Measurements from ENCODE around the gene CNPY1. TPM values are rescaled to one million over a fixed set of nuclear protein-coding genes. Genes with fewer than 3 reads are reported as not detected.
"Not testable (repeated sequence)": the region's sequence is repeated elsewhere in the genome, so short reads cannot be mapped to it uniquely, and the experiment has no call there.

The CNPY1 gene
- not detected for total RNA-seq
- not detected for polyA plus RNA-seq
- not detected for total RNA-seq

DNA sequence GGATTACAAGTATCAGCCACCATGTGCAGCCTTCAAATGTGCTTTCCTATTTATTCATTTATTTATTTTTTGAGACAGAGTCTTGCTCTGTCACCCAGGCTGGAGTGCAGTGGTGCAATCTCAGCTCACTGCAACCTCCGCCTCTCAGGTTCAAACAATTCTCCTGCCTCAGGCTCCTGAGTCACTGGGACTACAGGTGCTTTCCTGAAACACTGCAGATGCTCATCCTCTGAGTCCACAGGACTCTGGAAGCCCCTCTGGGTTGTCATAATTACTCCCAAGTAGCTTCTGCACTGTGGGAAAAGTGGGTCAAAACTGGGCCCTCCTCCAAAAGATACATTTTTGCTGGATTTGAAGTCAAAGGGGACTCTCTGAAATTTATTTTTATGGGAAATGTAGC, at the start of gene CNPY1:
Gene CNPY1 (minus strand): TSS at position 111 of the 400 bp plus-strand sequence. CDS start 630 bp downstream, outside the sequence.
- H3K27ac ChIP-seq (ENCODE audit: low read depth, low read length); CTCF ChIA-PET; H3K9me3 ChIP-seq (ENCODE audit: control insufficient read depth in 2 of 3, low read length in 3 of 3); ATAC-seq; H3K27me3 ChIP-seq (ENCODE audit: control insufficient read depth in 2 of 2, insufficient read depth in 2 of 2, low read length in 2 of 2); H3K4me3 Mint-ChIP-seq; H3K9me3 Mint-ChIP-seq; DNase-seq; H3K4me1 ChIP-seq (ENCODE audit: control insufficient read depth in 2 of 2, insufficient read depth in 2 of 2, low read length in 2 of 2); H3K36me3 Mint-ChIP-seq; H3K27ac Mint-ChIP-seq; H3K27me3 Mint-ChIP-seq; H3K36me3 ChIP-seq (ENCODE audit: control insufficient read depth in 2 of 3, insufficient read depth in 3 of 3, low read length in 3 of 3); intact Hi-C loops (cut with micrococcal nuclease); H3K4me1 Mint-ChIP-seq; H3K4me3 ChIP-seq (ENCODE audit: low read length); POLR2A ChIA-PET: not testable (repeated sequence)

DNA sequence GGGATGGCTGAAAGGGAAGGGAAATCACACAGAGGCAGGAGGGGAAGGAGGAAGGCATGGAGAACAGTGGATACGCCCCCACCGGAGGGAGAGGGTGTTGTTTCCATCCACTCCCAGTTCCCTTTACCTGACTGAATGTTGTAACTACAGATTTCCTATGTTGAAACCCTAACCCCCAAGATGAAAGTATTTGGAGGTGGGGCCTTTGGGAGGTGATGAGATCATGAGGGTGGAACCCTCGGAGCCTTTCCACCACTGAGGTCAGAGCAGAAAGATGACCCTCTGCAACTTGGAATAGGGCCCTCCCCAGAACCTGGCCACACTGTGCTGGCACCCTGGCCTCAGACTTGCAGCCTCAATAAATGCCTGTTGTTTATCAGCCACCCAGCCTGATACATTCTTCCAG, 48.6 kb upstream of the CNPY1 start:
- intact Hi-C loops (cut with micrococcal nuclease), result loop anchor here in 1 of 2 donors (5.0 to 10.0 kb wide), 2 partner anchors 90 to 668 kb away; no protein-coding TSS in a partner anchor
- no peak overlapping the region for H3K27ac ChIP-seq (ENCODE audit: low read depth, low read length)
- Mint-ChIP-seq H3K36me3 (no peaks in the 10 kb centered on the region), H3K4me3 (no peak overlapping the region), H3K9me3 (no peaks in the 10 kb centered on the region), H3K27ac (no peak overlapping the region), H3K27me3 (peaks cover 15 to 34% (median 20%) of the 10 kb centered on the region in 5 donors), H3K4me1 (peaks cover 0 to 15% (median 5%) of the 10 kb centered on the region in 7 donors)
- ATAC-seq, result no peak
- CTCF ChIA-PET, result interaction anchor here (1.1 to 2.2 kb wide), 2 partner anchors 9 to 172 kb away, joined by 5 to 10 read pairs; no protein-coding TSS in a partner anchor
- H3K27me3 ChIP-seq (ENCODE audit: control insufficient read depth in 2 of 2, insufficient read depth in 2 of 2, low read length in 2 of 2), result no peaks in the 10 kb centered on the region
- no peaks in the 10 kb centered on the region for H3K4me1 ChIP-seq (ENCODE audit: control insufficient read depth in 2 of 2, insufficient read depth in 2 of 2, low read length in 2 of 2)
- no peaks in the 10 kb centered on the region for H3K9me3 ChIP-seq (ENCODE audit: control insufficient read depth in 2 of 3, low read length in 3 of 3)
- POLR2A ChIA-PET, result no interaction called here
- DNase-seq, result no peak
- H3K36me3 ChIP-seq (ENCODE audit: control insufficient read depth in 2 of 3, insufficient read depth in 3 of 3, low read length in 3 of 3), result no peaks in the 10 kb centered on the region
- H3K4me3 ChIP-seq (ENCODE audit: low read length), result no peak overlapping the region

DNA sequence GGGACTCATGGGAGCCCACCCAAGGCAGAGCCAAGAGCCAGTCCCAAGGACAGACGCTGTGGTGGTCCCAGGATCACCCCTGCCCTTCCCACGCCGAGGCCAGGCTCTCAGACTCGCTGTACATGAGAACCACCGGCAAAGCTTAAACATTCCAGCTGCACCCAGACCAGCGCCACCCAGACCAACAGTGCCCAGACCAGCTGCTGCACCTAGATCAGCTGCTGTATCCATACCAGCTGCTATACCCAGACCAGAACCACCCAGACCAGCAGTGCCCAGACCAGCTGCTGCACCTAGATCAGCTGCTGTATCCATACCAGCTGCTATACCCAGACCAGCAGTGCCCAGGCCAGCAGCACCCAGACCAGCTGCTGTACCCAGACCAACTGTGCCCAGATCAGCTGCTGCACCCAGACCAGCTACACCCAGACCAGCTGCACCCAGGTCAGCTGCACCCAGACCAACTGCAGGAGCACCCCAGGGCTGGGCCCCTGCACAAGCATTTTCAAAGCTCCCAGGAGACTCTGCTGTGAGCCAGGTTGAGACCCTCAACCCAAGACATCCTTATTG, 47.9 kb upstream of the CNPY1 start:
- Mint-ChIP-seq H3K4me3 (no peak overlapping the region), H3K27ac (no peak overlapping the region), H3K4me1 (peaks cover 0 to 14% (median 5%) of the 10 kb centered on the region in 7 donors), H3K27me3 (peaks cover 10 to 26% (median 13%) of the 10 kb centered on the region in 5 donors), H3K36me3 (no peaks in the 10 kb centered on the region), H3K9me3 (no peaks in the 10 kb centered on the region)
- intact Hi-C loops (cut with micrococcal nuclease), result loop anchor here in 1 of 2 donors (10.0 kb wide), 1 partner anchor 91 kb away; no protein-coding TSS in a partner anchor
- CTCF ChIA-PET, result interaction anchor here (1.1 to 2.2 kb wide), 2 partner anchors 10 to 173 kb away, joined by 5 to 10 read pairs; no protein-coding TSS in a partner anchor
- no peak for DNase-seq
- no peaks in the 10 kb centered on the region for H3K36me3 ChIP-seq (ENCODE audit: control insufficient read depth in 2 of 3, insufficient read depth in 3 of 3, low read length in 3 of 3)
- H3K4me3 ChIP-seq (ENCODE audit: low read length), result no peak overlapping the region
- POLR2A ChIA-PET, result no interaction called here
- H3K9me3 ChIP-seq (ENCODE audit: control insufficient read depth in 2 of 3, low read length in 3 of 3), result no peaks in the 10 kb centered on the region
- no peak overlapping the region for H3K27ac ChIP-seq (ENCODE audit: low read depth, low read length)
- ATAC-seq, result no peak
- H3K4me1 ChIP-seq (ENCODE audit: control insufficient read depth in 2 of 2, insufficient read depth in 2 of 2, low read length in 2 of 2), result no peaks in the 10 kb centered on the region
- no peaks in the 10 kb centered on the region for H3K27me3 ChIP-seq (ENCODE audit: control insufficient read depth in 2 of 2, insufficient read depth in 2 of 2, low read length in 2 of 2)

DNA sequence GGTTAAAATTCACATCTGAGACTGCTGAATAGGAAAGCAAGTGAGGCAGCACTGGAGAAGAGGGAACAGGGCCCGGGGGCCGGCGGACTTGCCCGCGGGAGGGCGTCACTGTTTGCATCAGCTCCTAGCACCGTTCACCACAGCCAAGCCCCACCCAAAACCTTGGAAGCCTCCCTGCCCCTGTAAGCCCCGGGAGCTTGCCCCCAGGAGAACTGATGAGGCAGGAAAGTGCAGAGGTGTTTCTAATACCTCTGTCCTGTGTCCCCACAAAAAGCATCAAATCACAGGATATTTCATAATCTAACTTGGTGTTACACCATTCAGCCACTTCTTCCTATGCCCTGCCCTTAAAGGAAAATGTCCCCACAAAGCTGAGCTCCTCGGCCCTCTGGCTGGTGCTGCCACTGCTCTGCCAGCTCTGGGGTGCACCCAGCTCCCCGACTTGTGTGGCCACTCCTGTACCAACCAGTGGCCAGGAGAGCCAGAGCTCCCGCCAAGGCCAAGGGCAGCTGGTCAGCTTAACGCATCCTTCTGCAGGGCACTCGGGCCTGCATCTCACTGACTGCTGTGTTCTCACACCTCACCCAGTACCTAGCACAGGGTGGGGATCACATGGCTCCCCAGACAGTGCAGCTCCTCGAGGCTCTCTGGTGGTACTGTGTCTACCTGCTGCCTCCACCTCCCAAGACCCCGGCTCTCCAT, 47.3 kb upstream of the CNPY1 start:
- no peaks in the 10 kb centered on the region for H3K4me1 ChIP-seq (ENCODE audit: control insufficient read depth in 2 of 2, insufficient read depth in 2 of 2, low read length in 2 of 2)
- no peak overlapping the region for H3K27ac ChIP-seq (ENCODE audit: low read depth, low read length)
- H3K27ac Mint-ChIP-seq, result no peak overlapping the region

DNA sequence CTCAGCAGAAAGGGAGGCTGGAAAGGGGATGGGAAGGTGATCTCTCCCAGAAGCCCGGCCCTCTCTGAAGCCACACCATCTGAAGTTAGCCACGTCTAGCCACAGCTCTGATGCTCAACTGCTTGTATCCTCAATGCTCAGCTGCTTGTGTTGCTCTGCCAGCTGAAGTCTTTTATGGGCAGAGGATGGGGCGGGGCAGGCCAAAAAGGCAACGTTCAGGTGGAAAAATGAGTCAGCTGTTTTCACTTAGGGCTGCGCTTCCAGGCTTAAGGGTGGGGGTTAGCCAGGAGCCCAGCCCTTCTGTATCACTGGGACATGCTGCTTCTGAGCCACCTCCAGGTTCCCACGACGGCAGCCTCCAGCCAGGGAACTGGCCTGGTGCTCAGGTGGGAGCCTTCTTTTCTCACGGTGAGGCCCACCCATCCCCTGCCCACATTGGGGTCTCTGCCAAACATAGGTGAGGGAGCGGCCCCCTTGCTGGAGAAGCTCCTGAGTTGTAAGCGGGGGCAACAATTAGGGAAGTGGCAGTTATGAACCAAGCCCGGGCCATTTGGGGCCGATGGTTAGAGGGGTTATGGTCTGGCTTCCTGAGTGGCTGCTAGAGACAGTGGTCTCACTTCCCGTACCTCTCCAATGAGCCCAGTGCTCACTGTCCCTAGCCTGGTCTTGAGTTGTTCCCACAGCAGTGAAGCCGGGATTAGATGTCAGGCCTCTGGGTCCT, 44.9 kb upstream of the CNPY1 start:
- CTCF ChIA-PET, result interaction anchor here (0.7 kb wide), 1 partner anchor 663 kb away, joined by 3 read pairs; no protein-coding TSS in a partner anchor
- no peak overlapping the region for H3K27ac ChIP-seq (ENCODE audit: low read depth, low read length)

More for the DNA sequence above, 47.3 kb upstream of the CNPY1 start:
- DNase-seq (no peak), ATAC-seq (peak; percentile 30)
- H3K36me3 Mint-ChIP-seq, result no peaks in the 10 kb centered on the region
- no peaks in the 10 kb centered on the region for H3K9me3 Mint-ChIP-seq
- no peaks in the 10 kb centered on the region for H3K9me3 ChIP-seq (ENCODE audit: control insufficient read depth in 2 of 3, low read length in 3 of 3)
- no peak overlapping the region for H3K4me3 Mint-ChIP-seq
- H3K27me3 ChIP-seq (ENCODE audit: control insufficient read depth in 2 of 2, insufficient read depth in 2 of 2, low read length in 2 of 2), result no peaks in the 10 kb centered on the region
- no peaks in the 10 kb centered on the region for H3K36me3 ChIP-seq (ENCODE audit: control insufficient read depth in 2 of 3, insufficient read depth in 3 of 3, low read length in 3 of 3)
- H3K27me3 Mint-ChIP-seq, result peaks cover 5 to 25% (median 12%) of the 10 kb centered on the region in 5 donors
- H3K4me1 Mint-ChIP-seq, result peaks cover 0 to 9% (median 0%) of the 10 kb centered on the region in 7 donors
- ChIA-PET CTCF (interaction anchor here (1.1 to 2.2 kb wide), 2 partner anchors 10 to 174 kb away, joined by 5 to 10 read pairs; no protein-coding TSS in a partner anchor), POLR2A (no interaction called here)
- intact Hi-C loops (cut with micrococcal nuclease), result loop anchor here in 1 of 2 donors (10.0 kb wide), 1 partner anchor 91 kb away; no protein-coding TSS in a partner anchor
- no peak overlapping the region for H3K4me3 ChIP-seq (ENCODE audit: low read length)

DNA sequence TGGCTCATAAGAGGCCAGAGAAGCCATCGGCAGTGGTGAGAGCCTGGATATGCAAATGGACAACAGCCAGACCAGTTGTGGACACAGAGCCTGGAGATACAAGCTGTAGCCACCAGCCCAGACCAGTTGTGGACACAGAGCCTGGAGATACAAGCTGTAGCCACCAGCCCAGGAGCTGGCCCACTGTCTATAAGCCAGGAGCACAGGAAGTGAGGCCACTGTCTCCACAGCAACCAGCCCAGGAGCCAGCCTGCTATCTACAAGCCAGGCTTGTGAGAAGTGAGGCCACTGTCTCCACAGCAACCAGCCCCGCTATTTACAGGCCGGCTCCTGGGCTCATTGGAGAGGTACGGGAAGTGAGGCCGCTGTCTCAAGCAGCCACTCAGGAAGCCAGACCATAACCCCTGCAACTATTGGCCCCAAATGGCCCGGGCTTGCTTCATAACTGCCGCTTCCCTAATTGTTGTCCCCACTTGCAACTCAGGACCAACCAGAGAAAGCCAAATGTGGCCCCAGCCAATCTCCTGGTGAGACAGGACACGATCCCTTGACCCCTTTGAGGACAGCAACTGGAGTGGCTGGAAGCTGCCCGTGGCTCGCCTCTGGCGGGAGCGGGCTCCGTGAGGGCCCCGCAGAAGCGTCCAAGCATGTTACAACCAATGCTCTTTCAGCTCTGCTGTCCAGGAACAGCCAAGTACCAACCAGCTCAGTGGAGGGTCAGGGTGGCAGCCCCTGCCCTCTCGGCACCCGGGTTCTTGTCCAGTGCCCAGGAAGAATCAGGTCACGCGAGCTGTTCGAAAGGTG, 44.1 kb upstream of the CNPY1 start:
- peaks cover 0 to 6% (median 0%) of the 10 kb centered on the region in 7 donors for H3K4me1 Mint-ChIP-seq
- Histone ChIP-seq H3K4me1 (ENCODE audit: control insufficient read depth in 2 of 2, insufficient read depth in 2 of 2, low read length in 2 of 2) (no peaks in the 10 kb centered on the region), H3K36me3 (ENCODE audit: control insufficient read depth in 2 of 3, insufficient read depth in 3 of 3, low read length in 3 of 3) (no peaks in the 10 kb centered on the region), H3K9me3 (ENCODE audit: control insufficient read depth in 2 of 3, low read length in 3 of 3) (no peaks in the 10 kb centered on the region), H3K4me3 (ENCODE audit: low read length) (no peak overlapping the region), H3K27ac (ENCODE audit: low read depth, low read length) (no peak overlapping the region), H3K27me3 (ENCODE audit: control insufficient read depth in 2 of 2, insufficient read depth in 2 of 2, low read length in 2 of 2) (no peaks in the 10 kb centered on the region)
- intact Hi-C loops (cut with micrococcal nuclease), result loop anchor here in 1 of 2 donors (10.0 kb wide), 1 partner anchor 94 kb away; no protein-coding TSS in a partner anchor
- no peaks in the 10 kb centered on the region for H3K9me3 Mint-ChIP-seq
- ATAC-seq (peak; percentile 82), DNase-seq (no peak)
- peak overlapping the region in 1 of 9 donors; percentile 62 for H3K27ac Mint-ChIP-seq
- ChIA-PET CTCF (interaction anchor here (0.7 kb wide), 1 partner anchor 663 kb away, joined by 3 read pairs; no protein-coding TSS in a partner anchor), POLR2A (no interaction called here)
- no peak overlapping the region for H3K4me3 Mint-ChIP-seq
- no peaks in the 10 kb centered on the region for H3K36me3 Mint-ChIP-seq
- H3K27me3 Mint-ChIP-seq, result peaks cover 21 to 39% (median 29%) of the 10 kb centered on the region in 5 donors

More for the DNA sequence above, 44.9 kb upstream of the CNPY1 start:
- no peaks in the 10 kb centered on the region for H3K9me3 ChIP-seq (ENCODE audit: control insufficient read depth in 2 of 3, low read length in 3 of 3)
- H3K27me3 Mint-ChIP-seq, result peaks cover 15 to 35% (median 23%) of the 10 kb centered on the region in 5 donors
- POLR2A ChIA-PET, result no interaction called here
- H3K4me1 Mint-ChIP-seq, result peaks cover 0 to 6% (median 0%) of the 10 kb centered on the region in 7 donors
- no peaks in the 10 kb centered on the region for H3K36me3 ChIP-seq (ENCODE audit: control insufficient read depth in 2 of 3, insufficient read depth in 3 of 3, low read length in 3 of 3)
- H3K36me3 Mint-ChIP-seq, result no peaks in the 10 kb centered on the region
- H3K27me3 ChIP-seq (ENCODE audit: control insufficient read depth in 2 of 2, insufficient read depth in 2 of 2, low read length in 2 of 2), result no peaks in the 10 kb centered on the region
- DNase-seq (no peak), ATAC-seq (no peak)
- H3K4me1 ChIP-seq (ENCODE audit: control insufficient read depth in 2 of 2, insufficient read depth in 2 of 2, low read length in 2 of 2), result no peaks in the 10 kb centered on the region
- intact Hi-C loops (cut with micrococcal nuclease), result loop anchor here in 1 of 2 donors (10.0 kb wide), 1 partner anchor 94 kb away; no protein-coding TSS in a partner anchor
- H3K4me3 Mint-ChIP-seq, result no peak overlapping the region
- H3K27ac Mint-ChIP-seq, result peak overlapping the region in 1 of 9 donors; percentile 46
- H3K9me3 Mint-ChIP-seq, result no peaks in the 10 kb centered on the region
- H3K4me3 ChIP-seq (ENCODE audit: low read length), result no peak overlapping the region
